ENCODE results near the gene GK2.

DNA sequence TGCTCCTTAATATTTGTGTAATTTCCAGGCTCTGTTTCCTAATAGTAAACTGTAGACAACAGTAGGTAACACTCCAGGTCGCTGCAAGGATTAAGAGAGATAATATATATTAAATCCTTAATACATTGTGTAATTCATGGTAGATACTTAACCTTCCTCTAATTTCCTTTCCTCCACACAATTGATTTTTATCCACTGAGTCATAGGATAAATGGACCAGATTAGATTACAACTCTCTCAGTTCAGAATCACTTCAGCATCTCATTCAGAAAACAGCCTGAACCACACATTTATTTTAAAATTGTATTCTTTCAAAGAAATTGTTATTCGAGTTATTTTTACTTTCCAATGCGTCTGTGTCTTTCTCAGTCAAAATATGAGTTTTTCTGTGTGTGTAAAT, 17.1 kb downstream of the GK2 start:
- TF ChIP-seq CTCF (IDR thresholded peaks at IDR 0.05) (no peak), POLR2A (IDR thresholded peaks at IDR 0.05) (no peak), POLR2AphosphoS5 (IDR thresholded peaks at IDR 0.05) (no peak), EP300 (IDR thresholded peaks at IDR 0.05) (no peak)
